DMS53 treated with DMSO at 0.1 percent for 48 hours (cell line): ENCODE results near the gene CDC5L.

ENCODE experiments used
- DNase-seq: peaks from one replicate; lab custom pipeline; 2025; ENCODE audit not compliant: unreplicated experiment; lab: John Stamatoyannopoulos, UW

The CDC5L gene

GRCh38 chr6:44373051-44373450 is 14.5 kb upstream of the CDC5L start:
- no peak for DNase-seq

GRCh38 chr6:44373787-44374186 is 13.7 kb upstream of the CDC5L start:
- no peak for DNase-seq

GRCh38 chr6:44375071-44375470 is 12.4 kb upstream of the CDC5L start:
- DNase-seq = no peak

- DNase-seq = no peak
Measured at GRCh38 chr6:44377484-44377883, 10.0 kb upstream of the CDC5L start.

- no peak for DNase-seq
Measured at GRCh38 chr6:44377971-44378370, 9.5 kb upstream of the CDC5L start.

GRCh38 chr6:44381739-44382138 is 5.8 kb upstream of the CDC5L start:
- no peak for DNase-seq

- no peak for DNase-seq
Measured at GRCh38 chr6:44386364-44386928, 1.1 kb upstream of the CDC5L start.

GRCh38 chr6:44386929-44387345 is 569 bp upstream of the CDC5L start:
- peak; percentile 37 for DNase-seq

GRCh38 chr6:44388135-44388487 is 605 bp downstream of the CDC5L start:
- DNase-seq = no peak

- no peak for DNase-seq
Measured at GRCh38 chr6:44388887-44389286, 1.4 kb downstream of the CDC5L start.

GRCh38 chr6:44390158-44390683 is 2.7 kb downstream of the CDC5L start:
- DNase-seq = no peak

- DNase-seq = no peak
Measured at GRCh38 chr6:44395501-44395900, 8.0 kb downstream of the CDC5L start.

- DNase-seq = no peak
Measured at GRCh38 chr6:44396968-44397367, 9.5 kb downstream of the CDC5L start.

GRCh38 chr6:44397424-44398164 is 10.1 kb downstream of the CDC5L start:
- no peak for DNase-seq

- DNase-seq = no peak
Measured at GRCh38 chr6:44399991-44400390, 12.5 kb downstream of the CDC5L start.

GRCh38 chr6:44400572-44400971 is 13.1 kb downstream of the CDC5L start:
- DNase-seq = no peak

GRCh38 chr6:44401138-44401537 is 13.6 kb downstream of the CDC5L start:
- no peak for DNase-seq

- no peak for DNase-seq
Measured at GRCh38 chr6:44404022-44404714, 16.7 kb downstream of the CDC5L start.

- no peak for DNase-seq
Measured at GRCh38 chr6:44404715-44405099, 17.2 kb downstream of the CDC5L start.

GRCh38 chr6:44407951-44408670 is 20.6 kb downstream of the CDC5L start:
- no peak for DNase-seq

GRCh38 chr6:44409207-44409794 is 21.8 kb downstream of the CDC5L start:
- no peak for DNase-seq
